ENCODE data around the gene ZNF593.

ZNF593 gene

DNA sequence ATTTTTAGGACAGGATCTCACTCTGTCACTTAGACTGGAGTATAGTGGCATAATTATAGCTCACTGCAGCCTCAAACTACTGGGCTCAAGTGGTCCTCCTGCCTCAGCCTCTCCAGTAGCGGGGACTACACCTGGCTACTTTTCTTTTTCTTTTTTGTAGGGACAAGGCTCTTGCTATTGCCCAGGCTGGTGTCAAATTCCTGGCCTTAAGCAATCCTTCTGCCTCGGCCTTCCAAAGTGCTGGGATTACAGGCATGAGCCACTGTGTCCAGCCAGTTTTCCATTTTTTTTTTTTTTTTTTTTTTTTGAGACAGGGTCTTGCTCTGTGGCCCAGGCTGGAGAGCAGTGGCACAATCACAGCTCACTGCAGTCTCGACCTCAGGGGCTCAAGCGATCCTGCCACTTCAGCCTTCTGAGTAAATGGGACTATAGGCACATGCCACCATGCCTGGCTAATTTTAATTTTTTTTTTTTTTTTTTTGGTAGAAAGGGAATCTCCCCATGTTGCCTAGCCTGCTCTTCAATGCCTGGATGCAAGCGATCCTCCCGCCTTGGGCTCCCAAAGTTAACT lies 43.7 kb downstream of the ZNF593 start:
- no peak for DNase-seq

DNA sequence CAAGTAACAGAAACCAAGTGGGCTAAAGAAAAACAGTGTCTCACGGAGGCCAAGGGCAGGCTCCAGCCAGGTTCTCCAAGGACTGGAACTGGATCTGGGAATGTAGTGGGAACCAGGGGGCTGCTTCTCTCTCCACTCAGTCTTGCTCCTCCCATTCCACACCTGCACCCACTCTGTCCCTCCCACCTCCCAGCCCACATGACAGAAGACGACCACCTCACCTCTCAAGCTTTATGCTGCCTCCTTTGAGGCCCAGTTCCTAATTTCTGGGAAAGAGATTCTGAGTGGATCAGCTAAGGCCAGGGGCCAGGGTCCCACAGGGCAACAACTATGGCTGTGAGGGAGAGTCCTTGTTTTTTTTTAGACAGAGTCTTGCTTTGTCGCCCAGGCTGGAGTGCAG lies 45.5 kb downstream of the ZNF593 start:
- DNase-seq: no peak

DNA sequence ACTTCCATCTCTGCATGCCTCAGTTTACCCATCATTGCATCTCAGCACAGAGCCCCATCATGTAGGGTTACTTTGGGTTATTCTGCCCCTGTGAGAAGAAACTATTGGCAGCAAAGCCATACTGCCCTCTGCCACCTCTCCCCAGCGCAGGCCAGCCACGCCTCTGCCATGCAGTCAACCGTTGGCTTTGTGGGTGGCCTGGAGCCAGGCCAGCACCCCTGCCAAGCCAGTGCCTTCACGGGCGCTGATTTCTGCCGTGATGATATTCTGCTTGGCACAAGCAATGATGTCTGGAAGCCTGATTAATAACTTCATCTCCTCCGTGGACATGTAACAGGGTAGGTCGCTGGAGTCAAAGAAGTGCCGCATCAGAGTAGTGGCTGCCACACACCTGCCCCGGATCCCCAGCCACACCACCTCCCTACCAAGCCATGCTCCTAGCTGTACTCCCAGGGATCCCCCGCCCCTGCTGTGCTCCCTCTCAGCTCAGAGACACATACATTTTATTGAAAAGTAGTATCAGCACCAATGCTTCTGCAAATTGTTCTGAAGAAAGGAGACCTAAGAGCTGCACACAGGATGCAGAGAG lies 49.3 kb downstream of the ZNF593 start:
- DNase-seq: no peak
